Measurements from ENCODE around the gene KCND3. TPM values are rescaled to one million over a fixed set of nuclear protein-coding genes. Genes with fewer than 3 reads are reported as not detected.

Gene KCND3
- total and polyA plus RNA-seq, 2 of the 4 experiments (the other 2 are of a cell fraction) = under 0.01 to 0.03 TPM

GRCh38 chr1:111937147-111937725 lies 52.2 kb downstream of the KCND3 start:
- Histone ChIP-seq H3K56ac (ENCODE audit: extremely low read depth, insufficient read depth, low read length) (no peak overlapping the region), H2BK15ac (ENCODE audit: low read depth, low read length) (no peak overlapping the region), H3K4me1 (ENCODE audit: control insufficient read depth, insufficient read depth, low read length) (no peaks in the 10 kb centered on the region), H3K9me1 (ENCODE audit: insufficient read depth, low read length) (no peaks in the 10 kb centered on the region), H2AK5ac (ENCODE audit: low read depth, low read length) (no peak overlapping the region), H3K27ac (ENCODE audit: insufficient read depth, low read length) (no peak overlapping the region), H3K14ac (replicated peaks; ENCODE audit: low read depth, low read length) (no peak overlapping the region), H4K20me1 (ENCODE audit: insufficient read depth, low read length) (no peaks in the 10 kb centered on the region), H2BK5ac (ENCODE audit: low read depth, low read length, poor library complexity, severe bottlenecking) (no peak overlapping the region), H3K4me2 (ENCODE audit: low read depth, low read length) (no peak overlapping the region), H3K4ac (ENCODE audit: low read depth, low read length) (no peak overlapping the region), H3K9ac (ENCODE audit: low read depth, low read length) (no peak overlapping the region), H2BK20ac (ENCODE audit: low read depth, low read length) (no peak overlapping the region), H3K4me3 (ENCODE audit: insufficient read depth, low read depth, low read length) (no peak overlapping the region), H2AK9ac (replicated peaks; ENCODE audit: low read depth, low read length, poor library complexity) (no peak overlapping the region), H3K79me1 (ENCODE audit: low read depth in 1 of 2, low read length in 2 of 2) (no peaks in the 10 kb centered on the region), H3K9me3 (ENCODE audit: control insufficient read depth, insufficient read depth, low read length) (no peaks in the 10 kb centered on the region), H4K91ac (ENCODE audit: insufficient read depth, low read depth, low read length) (no peak overlapping the region), H4K8ac (ENCODE audit: low read depth in 2 of 2, low read length in 2 of 2) (no peak overlapping the region), H2BK120ac (ENCODE audit: low read depth, low read length) (no peak overlapping the region), H3K27me3 (ENCODE audit: control insufficient read depth, insufficient read depth, low read length) (no peaks in the 10 kb centered on the region), H3K36me3 (ENCODE audit: control insufficient read depth, insufficient read depth, low read length) (no peaks in the 10 kb centered on the region), H2AFZ (replicated peaks; ENCODE audit: low read length, poor library complexity) (no peak overlapping the region), H3K23ac (ENCODE audit: low read depth, low read length) (no peak overlapping the region), H3K18ac (ENCODE audit: low read depth, low read length) (no peak overlapping the region), H4K5ac (ENCODE audit: low read depth, low read length) (no peak overlapping the region)
- ATAC-seq (ENCODE audit: low read depth) (no peak), DNase-seq (no peak)
- ChIA-PET CTCF (no interaction called here), POLR2A (ENCODE audit: unreplicated experiment) (no interaction called here)
- no TSS peak for BruUV-seq (replicated peaks)
- in situ Hi-C loops (cut with MboI; ENCODE audit: low sequenced_read_pairs) (no loop called here), dilution Hi-C loops (cut with HindIII; ENCODE audit: low sequenced_read_pairs, unreplicated experiment) (no loop called here), intact Hi-C loops (cut with micrococcal nuclease) (no loop called here)
- no peak for TF ChIP-seq USF2 (IDR thresholded peaks at IDR 0.05; ENCODE audit: low read depth, low read length)
- TF ChIP-seq CEBPB (IDR thresholded peaks at IDR 0.05; ENCODE audit: low read depth, low read length) = no peak
- no peak for TF ChIP-seq MAZ (IDR thresholded peaks at IDR 0.05; ENCODE audit: borderline replicate concordance, low read depth, low read length)
- no peak for TF ChIP-seq NFE2L2 (IDR thresholded peaks at IDR 0.05; ENCODE audit: low read depth, low read length)
- no peak for TF ChIP-seq RCOR1 (IDR thresholded peaks at IDR 0.05; ENCODE audit: insufficient replicate concordance, low read length)
- TF ChIP-seq POLR2A (IDR thresholded peaks at IDR 0.05; ENCODE audit: low read depth, low read length) = no peak
- no peak for TF ChIP-seq FOS (IDR thresholded peaks at IDR 0.05; ENCODE audit: low read depth, low read length)
- no peak for TF ChIP-seq SMC3 (IDR thresholded peaks at IDR 0.05; ENCODE audit: low read depth, low read length)
- WGBS, 2 experiments (ENCODE audit: extremely low coverage in 2 of 2, insufficient read length in 1 of 2) = no CpG with 5 or more reads among the region's 6 CpGs

Data from IMR-90 (cell line).